Hepatocyte (in vitro differentiated cells): Measurements from ENCODE around the gene COL9A2. TPM values are rescaled to one million over a fixed set of nuclear protein-coding genes. Genes with fewer than 3 reads are reported as not detected.

Source experiments
- DNase-seq: peaks from one replicate; pipeline ENCODE4 v3.0.0-alpha.2; 2016; ENCODE audit warnings: low spot score
- H2AFZ ChIP-seq: fragments of 200-600 bp; sonication (generic); 2 replicates; pipeline ENCODE4 v1.6.0; 2016; ENCODE audit warnings: antibody characterized with exemption, mild to moderate bottlenecking
- H3K27ac ChIP-seq: fragments of 200-600 bp; sonication (generic); 2 replicates; pipeline ENCODE4 v1.5.1; 2016; ENCODE audit warnings: mild to moderate bottlenecking
- H3K27me3 ChIP-seq: fragments of 200-600 bp; sonication (generic); 2 replicates; pipeline ENCODE4 v1.6.1; 2016
- H3K36me3 ChIP-seq: fragments of 200-600 bp; sonication (generic); replicated peaks from 2 replicates; pipeline ENCODE4 v1.5.1; 2016; ENCODE audit warnings: low read depth; ENCODE audit not compliant: insufficient read depth
- H3K4me1 ChIP-seq: fragments of 200-600 bp; sonication (generic); 2 replicates; pipeline ENCODE4 v1.5.1; 2016; ENCODE audit warnings: mild to moderate bottlenecking, moderate library complexity; ENCODE audit not compliant: insufficient read depth
- H3K4me2 ChIP-seq: fragments of 200-600 bp; sonication (generic); 2 replicates; pipeline ENCODE4 v1.6.0; 2016
- H3K4me3 ChIP-seq: fragments of 200-600 bp; sonication (generic); 2 replicates; pipeline ENCODE4 v1.5.1; 2016; ENCODE audit warnings: mild to moderate bottlenecking
- H3K79me2 ChIP-seq: fragments of 200-600 bp; sonication (generic); 2 replicates; pipeline ENCODE4 v1.6.0; 2017; ENCODE audit warnings: mild to moderate bottlenecking
- H3K9me2 ChIP-seq: fragments of 200-600 bp; sonication (generic); replicated peaks from 2 replicates; pipeline ENCODE4 v1.6.0; 2017; ENCODE audit warnings: mild to moderate bottlenecking; ENCODE audit not compliant: insufficient read depth
- H3K9me3 ChIP-seq: fragments of 200-600 bp; sonication (generic); 2 replicates; pipeline ENCODE4 v1.5.1; 2016; ENCODE audit warnings: low read depth, mild to moderate bottlenecking
- H4K20me1 ChIP-seq: fragments of 200-600 bp; sonication (generic); 2 replicates; pipeline ENCODE4 v1.6.0; 2016; ENCODE audit warnings: mild to moderate bottlenecking; ENCODE audit not compliant: insufficient read depth, poor library complexity, severe bottlenecking
- CTCF ChIP-seq: fragments of 200-600 bp; sonication (generic); IDR thresholded peaks from 2 replicates; pipeline ENCODE4 v1.5.1; 2016; ENCODE audit warnings: antibody characterized with exemption, mild to moderate bottlenecking; ENCODE audit not compliant: poor library complexity
- EZH2 ChIP-seq: fragments of 200-600 bp; sonication (generic); IDR thresholded peaks from 2 replicates; pipeline ENCODE4 v1.6.1; 2016; ENCODE audit warnings: antibody characterized with exemption, mild to moderate bottlenecking, borderline replicate concordance
- EZH2phosphoT487 ChIP-seq: fragments of 200-600 bp; sonication (generic); IDR thresholded peaks from one replicate; pipeline ENCODE4 v1.6.1; 2018; ENCODE audit warnings: antibody characterized with exemption, mild to moderate bottlenecking, low read depth, moderate library complexity; ENCODE audit not compliant: unreplicated experiment, severe bottlenecking
- WGBS: methylation state at CpG from one replicate; pipeline ENCODE4 v1.1.6; 2016; ENCODE audit warnings: low lambda C conversion rate; ENCODE audit errors: missing lambda C conversion rate; 5-methylcytosine and 5-hydroxymethylcytosine counted together
- polyA plus RNA-seq: library from polyadenylated mRNA; unstranded; fragments of >200 nt; fragmentation: Nextera tagmentation; extraction: Ambion mirVana; gene quantifications from 2 replicates; pipeline ENCODE4 v1.2.1, GENCODE V29; 2016
- total RNA-seq: library from RNA; depleted of rRNA; stranded (reverse); fragments of >200 nt; gene quantifications from 2 replicates; pipeline ENCODE4 v1.2.3, GENCODE V29; 2014

COL9A2 gene
- total and polyA plus RNA-seq, 2 experiments from 2014 or later: 20.6 to 24.9 TPM

- DNase-seq: no peak
- no peaks in the 10 kb centered on the region for H3K9me3 ChIP-seq
- 36% methylated on average over 10 of the region's 21 CpGs for WGBS
- H3K9me2 ChIP-seq: no peaks in the 10 kb centered on the region
- peak overlapping the region; percentile 96 for H3K4me2 ChIP-seq
- H3K27ac ChIP-seq: no peak overlapping the region
- no peak overlapping the region for H2AFZ ChIP-seq
- no peak overlapping the region for H3K4me3 ChIP-seq
- no peaks in the 10 kb centered on the region for H3K79me2 ChIP-seq
- H3K27me3 ChIP-seq: peaks cover 23% of the 10 kb centered on the region
- peaks cover 15% of the 10 kb centered on the region for H3K4me1 ChIP-seq
- no peaks in the 10 kb centered on the region for H3K36me3 ChIP-seq
- no peaks in the 10 kb centered on the region for H4K20me1 ChIP-seq
- no peak for TF ChIP-seq EZH2phosphoT487
These were observed 448 bp upstream of the COL9A2 start for GRCh38 chr1:40317394-40318074.

GRCh38 chr1:40315795-40316594 is 1.1 kb downstream of the COL9A2 start:
- no peaks in the 10 kb centered on the region for H3K9me3 ChIP-seq
- peaks cover 15% of the 10 kb centered on the region for H3K4me1 ChIP-seq
- DNase-seq: peak; percentile 49
- H3K27ac ChIP-seq: peak overlapping the region; percentile 86
- peak overlapping the region; percentile 83 for H2AFZ ChIP-seq
- no peak for TF ChIP-seq EZH2phosphoT487
- no peak for TF ChIP-seq EZH2
- no peak for TF ChIP-seq CTCF
- H3K79me2 ChIP-seq: no peaks in the 10 kb centered on the region
- H3K9me2 ChIP-seq: no peaks in the 10 kb centered on the region
- H4K20me1 ChIP-seq: no peaks in the 10 kb centered on the region
- WGBS: 4% methylated on average over 41 of the region's 41 CpGs
- H3K36me3 ChIP-seq: no peaks in the 10 kb centered on the region
- H3K4me2 ChIP-seq: peak overlapping the region; percentile 96
- H3K4me3 ChIP-seq: peak overlapping the region; percentile 82
- H3K27me3 ChIP-seq: peaks cover 23% of the 10 kb centered on the region

DNA sequence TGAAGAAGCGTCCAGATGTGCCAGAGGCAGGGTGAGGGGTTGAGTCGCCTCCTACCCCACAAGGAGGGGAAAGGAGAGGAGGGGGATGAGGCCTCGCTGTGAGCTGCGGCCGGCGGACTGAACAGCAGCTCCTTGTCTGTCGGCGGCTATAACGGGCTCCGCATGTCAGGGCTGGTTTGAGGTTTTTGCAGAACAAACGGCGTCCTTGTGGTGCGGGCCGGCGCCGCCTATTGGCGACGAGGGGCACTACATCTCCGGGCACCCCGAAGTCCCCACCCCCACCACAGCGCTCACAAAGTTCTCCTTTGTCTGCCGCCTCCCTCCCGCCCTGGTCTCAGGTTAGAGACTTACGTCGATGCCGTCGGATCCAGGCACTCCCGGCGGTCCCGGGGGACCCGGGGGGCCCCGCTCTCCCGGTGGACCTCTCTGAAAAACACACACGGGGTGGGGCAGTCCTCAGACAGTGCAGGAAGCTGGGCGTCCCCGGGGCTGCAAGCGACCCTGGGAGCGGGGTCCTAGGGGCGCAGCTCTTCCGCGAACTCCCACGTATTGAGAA is 1.8 kb downstream of the COL9A2 start:
- Histone ChIP-seq H3K4me2 (peak overlapping the region; percentile 96), H2AFZ (peak overlapping the region; percentile 83), H3K27ac (peak overlapping the region; percentile 89), H3K4me3 (peak overlapping the region; percentile 82), H3K9me2 (no peaks in the 10 kb centered on the region), H4K20me1 (no peaks in the 10 kb centered on the region), H3K79me2 (no peaks in the 10 kb centered on the region), H3K4me1 (peaks cover 15% of the 10 kb centered on the region), H3K36me3 (no peaks in the 10 kb centered on the region), H3K27me3 (peaks cover 23% of the 10 kb centered on the region), H3K9me3 (no peaks in the 10 kb centered on the region)
- DNase-seq: peak; percentile 91
- TF ChIP-seq EZH2phosphoT487 (no peak), EZH2 (no peak), CTCF (peak; percentile 92)
- 2% methylated on average over 38 of the region's 42 CpGs for WGBS
